GM12891 (cell line): ENCODE measurements around the gene ISG20L2.
A peak's percentile ranks its signal among the peaks of the same experiment; 100 is the strongest.

Experiments used
- PAX5 ChIP-seq: IDR thresholded peaks from 2 replicates; pipeline ENCODE4 v1.6.1; 2011; ENCODE audit warnings: low read length, moderate library complexity, mild to moderate bottlenecking; ENCODE audit not compliant: insufficient read depth, severe bottlenecking
- POLR2A ChIP-seq: IDR thresholded peaks from 2 replicates; pipeline ENCODE4 v1.6.1; 2011; ENCODE audit warnings: low read depth, low read length, control low read depth
- POLR2AphosphoS5 ChIP-seq: IDR thresholded peaks from 2 replicates; pipeline ENCODE4 v1.6.1; 2011; ENCODE audit warnings: low read depth, low read length, control low read depth
- TAF1 ChIP-seq: IDR thresholded peaks from 2 replicates; pipeline ENCODE4 v1.6.1; 2011; ENCODE audit warnings: low read depth, low read length, control low read depth

DNA sequence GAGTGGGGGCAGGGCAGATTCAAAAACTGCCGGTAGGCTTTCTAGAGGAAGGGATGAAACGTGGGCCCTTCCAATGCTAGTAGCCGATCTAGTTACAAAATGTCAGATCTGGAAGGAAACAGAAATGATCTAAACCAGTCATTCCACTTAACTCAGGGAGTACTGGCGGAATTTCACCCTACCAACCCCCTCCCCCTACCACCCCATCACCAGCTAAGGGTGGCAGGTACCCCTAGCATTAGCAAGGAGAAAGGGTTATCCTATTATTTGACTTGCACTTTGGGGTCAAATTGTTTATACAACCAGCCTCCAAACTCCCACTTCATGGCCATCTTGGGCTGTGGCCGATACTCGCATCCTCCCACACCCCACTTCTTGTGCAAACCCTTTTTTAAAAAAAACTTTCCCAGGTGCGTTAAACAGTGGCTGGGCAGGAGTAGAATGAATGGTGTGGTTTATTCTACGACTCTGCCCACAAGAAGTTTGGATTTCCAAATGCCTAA lies 13.0 kb upstream of the ISG20L2 start:
- no peak for TF ChIP-seq POLR2A
- peak; percentile 55; the same call in 1 of the 2 replicates for TF ChIP-seq POLR2AphosphoS5
- no peak for TF ChIP-seq PAX5
- 0 out of 2 replicates have a peak, but pooled peaks have one; percentile 24 for TF ChIP-seq TAF1
